Measurements from ENCODE around the gene SND1.

Gene SND1

GRCh38 chr7:127786184-127786583 lies 134.2 kb downstream of the SND1 start:
- ChIA-PET POLR2A (no interaction called here), CTCF (no interaction called here)
- H3K4me3 ChIP-seq (ENCODE audit: low read depth, low read length) = no peak overlapping the region
- no peak for TF ChIP-seq ZBTB21 (tag by site-specific recombination; IDR thresholded peaks at IDR 0.05)
- TF ChIP-seq, protein P1, sequence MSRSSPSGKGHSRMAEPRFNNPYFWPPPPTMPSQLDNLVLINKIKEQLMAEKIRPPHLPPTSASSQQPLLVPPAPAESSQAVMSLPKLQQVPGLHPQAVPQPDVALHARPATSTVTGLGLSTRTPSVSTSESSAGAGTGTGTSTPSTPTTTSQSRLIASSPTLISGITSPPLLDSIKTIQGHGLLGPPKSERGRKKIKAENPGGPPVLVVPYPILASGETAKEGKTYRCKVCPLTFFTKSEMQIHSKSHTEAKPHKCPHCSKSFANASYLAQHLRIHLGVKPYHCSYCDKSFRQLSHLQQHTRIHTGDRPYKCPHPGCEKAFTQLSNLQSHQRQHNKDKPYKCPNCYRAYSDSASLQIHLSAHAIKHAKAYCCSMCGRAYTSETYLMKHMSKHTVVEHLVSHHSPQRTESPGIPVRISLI (tag by site-specific recombination; IDR thresholded peaks at IDR 0.05) = no peak
- TF ChIP-seq ZNF148 (tag by site-specific recombination; IDR thresholded peaks at IDR 0.05; ENCODE audit: borderline replicate concordance) = no peak
- no peak for TF ChIP-seq ZNF211 (tag by site-specific recombination; IDR thresholded peaks at IDR 0.05; ENCODE audit: low read depth)
- TF ChIP-seq ZNF677 (tag by site-specific recombination; IDR thresholded peaks at IDR 0.05) = no peak
- TF ChIP-seq, protein P2, sequence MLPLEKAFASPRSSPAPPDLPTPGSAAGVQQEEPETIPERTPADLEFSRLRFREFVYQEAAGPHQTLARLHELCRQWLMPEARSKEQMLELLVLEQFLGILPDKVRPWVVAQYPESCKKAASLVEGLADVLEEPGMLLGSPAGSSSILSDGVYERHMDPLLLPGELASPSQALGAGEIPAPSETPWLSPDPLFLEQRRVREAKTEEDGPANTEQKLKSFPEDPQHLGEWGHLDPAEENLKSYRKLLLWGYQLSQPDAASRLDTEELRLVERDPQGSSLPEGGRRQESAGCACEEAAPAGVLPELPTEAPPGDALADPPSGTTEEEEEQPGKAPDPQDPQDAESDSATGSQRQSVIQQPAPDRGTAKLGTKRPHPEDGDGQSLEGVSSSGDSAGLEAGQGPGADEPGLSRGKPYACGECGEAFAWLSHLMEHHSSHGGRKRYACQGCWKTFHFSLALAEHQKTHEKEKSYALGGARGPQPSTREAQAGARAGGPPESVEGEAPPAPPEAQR (tag by site-specific recombination; IDR thresholded peaks at IDR 0.05) = no peak
- TF ChIP-seq ZNF76 (tag by site-specific recombination; IDR thresholded peaks at IDR 0.05; ENCODE audit: borderline replicate concordance, low read depth) = no peak
- TF ChIP-seq ZNF10 (tag by site-specific recombination; IDR thresholded peaks at IDR 0.05) = no peak
- no peak for TF ChIP-seq KLF9 (tag by site-specific recombination; IDR thresholded peaks at IDR 0.05; ENCODE audit: low read depth)
- no peak for TF ChIP-seq ZNF560 (tag by site-specific recombination; IDR thresholded peaks at IDR 0.05; ENCODE audit: borderline replicate concordance)
- no peak for TF ChIP-seq BCL11A (tag by site-specific recombination; IDR thresholded peaks at IDR 0.05; ENCODE audit: low read depth)
- no peak for TF ChIP-seq HOXD13 (CRISPR knock-in tag; IDR thresholded peaks at IDR 0.05; ENCODE audit: borderline replicate concordance)
- TF ChIP-seq, protein P3, sequence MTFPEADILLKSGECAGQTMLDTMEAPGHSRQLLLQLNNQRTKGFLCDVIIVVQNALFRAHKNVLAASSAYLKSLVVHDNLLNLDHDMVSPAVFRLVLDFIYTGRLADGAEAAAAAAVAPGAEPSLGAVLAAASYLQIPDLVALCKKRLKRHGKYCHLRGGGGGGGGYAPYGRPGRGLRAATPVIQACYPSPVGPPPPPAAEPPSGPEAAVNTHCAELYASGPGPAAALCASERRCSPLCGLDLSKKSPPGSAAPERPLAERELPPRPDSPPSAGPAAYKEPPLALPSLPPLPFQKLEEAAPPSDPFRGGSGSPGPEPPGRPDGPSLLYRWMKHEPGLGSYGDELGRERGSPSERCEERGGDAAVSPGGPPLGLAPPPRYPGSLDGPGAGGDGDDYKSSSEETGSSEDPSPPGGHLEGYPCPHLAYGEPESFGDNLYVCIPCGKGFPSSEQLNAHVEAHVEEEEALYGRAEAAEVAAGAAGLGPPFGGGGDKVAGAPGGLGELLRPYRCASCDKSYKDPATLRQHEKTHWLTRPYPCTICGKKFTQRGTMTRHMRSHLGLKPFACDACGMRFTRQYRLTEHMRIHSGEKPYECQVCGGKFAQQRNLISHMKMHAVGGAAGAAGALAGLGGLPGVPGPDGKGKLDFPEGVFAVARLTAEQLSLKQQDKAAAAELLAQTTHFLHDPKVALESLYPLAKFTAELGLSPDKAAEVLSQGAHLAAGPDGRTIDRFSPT (tag by site-specific recombination; IDR thresholded peaks at IDR 0.05) = no peak
- TF ChIP-seq ZNF239 (tag by site-specific recombination; IDR thresholded peaks at IDR 0.05) = no peak
- TF ChIP-seq GLI2 (tag by site-specific recombination; IDR thresholded peaks at IDR 0.05; ENCODE audit: borderline replicate concordance, low read depth) = no peak
- TF ChIP-seq ZNF621 (tag by site-specific recombination; IDR thresholded peaks at IDR 0.05) = no peak
- H3K9me3 ChIP-seq (ENCODE audit: control insufficient read depth, insufficient read depth, low read depth, low read length) = no peaks in the 10 kb centered on the region
- no peaks in the 10 kb centered on the region for H3K4me1 ChIP-seq (ENCODE audit: control insufficient read depth, insufficient read depth, low read length)
- H3K36me3 ChIP-seq (ENCODE audit: control insufficient read depth in 2 of 2, insufficient read depth in 1 of 2, low read length in 2 of 2) = no peaks in the 10 kb centered on the region
- H3K27ac ChIP-seq (ENCODE audit: extremely low read depth, low read depth, low read length) = no peak overlapping the region

DNA sequence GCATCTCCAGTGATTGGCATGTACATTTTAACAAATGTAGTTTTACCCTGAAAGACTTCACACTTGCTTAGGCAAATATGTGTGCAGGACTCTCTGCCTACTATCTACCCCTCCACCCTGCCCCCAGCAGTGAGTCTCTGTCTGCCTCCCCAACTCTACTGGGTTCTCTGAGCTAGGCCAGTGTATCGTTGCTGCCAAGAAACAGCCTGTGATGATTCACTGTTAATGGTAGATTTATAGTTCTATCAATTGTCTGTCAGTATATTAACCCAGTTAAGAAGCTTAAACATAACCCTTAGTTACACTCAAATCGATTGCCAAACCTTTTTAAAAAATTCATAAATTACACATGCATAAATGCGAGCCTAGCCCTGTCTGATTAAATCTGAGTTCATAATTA lies 137.0 kb downstream of the SND1 start:
- no peak overlapping the region for H3K4me3 ChIP-seq (ENCODE audit: low read depth, low read length)
- POLR2A ChIA-PET = no interaction called here
- H3K36me3 ChIP-seq (ENCODE audit: control insufficient read depth in 2 of 2, insufficient read depth in 1 of 2, low read length in 2 of 2) = no peaks in the 10 kb centered on the region
- H3K9me3 ChIP-seq (ENCODE audit: control insufficient read depth, insufficient read depth, low read depth, low read length) = no peaks in the 10 kb centered on the region
- CTCF ChIA-PET = interaction anchor here (0.7 kb wide), 1 partner anchor 301 kb away, joined by 5 read pairs; no protein-coding TSS in a partner anchor
- no peaks in the 10 kb centered on the region for H3K4me1 ChIP-seq (ENCODE audit: control insufficient read depth, insufficient read depth, low read length)
- no peak for TF ChIP-seq GLIS2 (tag by site-specific recombination; IDR thresholded peaks at IDR 0.05)
- no peak overlapping the region for H3K27ac ChIP-seq (ENCODE audit: extremely low read depth, low read depth, low read length)
